Effector memory CD8-positive, alpha-beta T cell (primary cell): ENCODE results near the gene PALM.

ENCODE experiments used
- ATAC-seq: fragments of 150-1000 bp; cut with Tn5 transposase; replicated peaks from 2 replicates; pipeline ENCODE4 v1.10.0; 2021; ENCODE audit warnings: mild to moderate bottlenecking, moderate library complexity
- DNase-seq, 3 experiments: peaks; one replicate each; pipeline ENCODE4 v3.0.0; 2021
- H3K27ac Mint-ChIP-seq, 2 donors: one replicate each; pipeline ENCODE4 v1.8.0; 2022; ENCODE audit warnings: mild to moderate bottlenecking in 2 of 2, mixed read lengths in 2 of 2, moderate library complexity in 2 of 2
- H3K27me3 Mint-ChIP-seq, 2 donors: one replicate each; pipeline ENCODE4 v1.8.0; 2022; ENCODE audit warnings: mixed read lengths in 2 of 2
- H3K36me3 Mint-ChIP-seq: one replicate; pipeline ENCODE4 v1.8.0; 2022; ENCODE audit warnings: mild to moderate bottlenecking, moderate library complexity, mixed read lengths; ENCODE audit not compliant: insufficient read depth
- H3K4me1 Mint-ChIP-seq, 2 donors: one replicate each; pipeline ENCODE4 v1.8.0; 2022; ENCODE audit warnings: low read depth in 2 of 2, mixed read lengths in 2 of 2
- H3K4me3 Mint-ChIP-seq, 2 donors: one replicate each; pipeline ENCODE4 v1.8.0; 2022; ENCODE audit warnings: mild to moderate bottlenecking in 2 of 2, mixed read lengths in 2 of 2, moderate library complexity in 2 of 2
- H3K9me3 Mint-ChIP-seq, 2 donors: one replicate each; pipeline ENCODE4 v1.8.0; 2022; ENCODE audit warnings: mixed read lengths in 2 of 2

The PALM gene

GRCh38 chr19:787536-787935 lies 78.8 kb downstream of the PALM start:
- no peak for DNase-seq
- H3K27ac Mint-ChIP-seq: no peak overlapping the region

GRCh38 chr19:788686-788982 lies 79.9 kb downstream of the PALM start:
- Mint-ChIP-seq H3K36me3 (no peaks in the 10 kb centered on the region), H3K9me3 (no peaks in the 10 kb centered on the region), H3K27me3 (no peaks in the 10 kb centered on the region), H3K4me3 (no peak overlapping the region), H3K4me1 (no peaks in the 10 kb centered on the region), H3K27ac (no peak overlapping the region)
- ATAC-seq (no peak), DNase-seq (no peak)

More at GRCh38 chr19:787536-787935, 78.8 kb downstream of the PALM start:
- no peaks in the 10 kb centered on the region for H3K4me1 Mint-ChIP-seq
- no peak overlapping the region for H3K4me3 Mint-ChIP-seq
- H3K36me3 Mint-ChIP-seq: no peaks in the 10 kb centered on the region
- H3K9me3 Mint-ChIP-seq: no peaks in the 10 kb centered on the region
- no peak for ATAC-seq
- H3K27me3 Mint-ChIP-seq: peaks cover 0 to 4% of the 10 kb centered on the region in 2 donors

GRCh38 chr19:788983-789700 lies 80.4 kb downstream of the PALM start:
- Mint-ChIP-seq H3K27ac (peak overlapping the region in 1 of 2 donors; percentile 66), H3K36me3 (no peaks in the 10 kb centered on the region), H3K27me3 (no peaks in the 10 kb centered on the region), H3K9me3 (no peaks in the 10 kb centered on the region), H3K4me3 (no peak overlapping the region), H3K4me1 (no peaks in the 10 kb centered on the region)
- ATAC-seq (no peak), DNase-seq (no peak)

GRCh38 chr19:789701-790060 lies 80.9 kb downstream of the PALM start:
- Mint-ChIP-seq H3K4me3 (no peak overlapping the region), H3K36me3 (peaks cover under 1% of the 10 kb centered on the region), H3K4me1 (no peaks in the 10 kb centered on the region), H3K27me3 (no peaks in the 10 kb centered on the region), H3K9me3 (no peaks in the 10 kb centered on the region), H3K27ac (peak overlapping the region in 1 of 2 donors; percentile 66)
- no peak for DNase-seq
- ATAC-seq: no peak

GRCh38 chr19:791007-791566 lies 82.4 kb downstream of the PALM start:
- Mint-ChIP-seq H3K27me3 (no peaks in the 10 kb centered on the region), H3K36me3 (peaks cover 3% of the 10 kb centered on the region), H3K4me1 (no peaks in the 10 kb centered on the region), H3K27ac (no peak overlapping the region), H3K9me3 (no peaks in the 10 kb centered on the region), H3K4me3 (no peak overlapping the region)
- no peak for DNase-seq
- no peak for ATAC-seq

GRCh38 chr19:791567-792305 lies 83.0 kb downstream of the PALM start:
- no peak for ATAC-seq
- peaks cover 4% of the 10 kb centered on the region for H3K36me3 Mint-ChIP-seq
- no peaks in the 10 kb centered on the region for H3K9me3 Mint-ChIP-seq
- DNase-seq: no peak
- no peak overlapping the region for H3K4me3 Mint-ChIP-seq
- H3K4me1 Mint-ChIP-seq: peaks cover 2% of the 10 kb centered on the region in 2 donors
- no peak overlapping the region for H3K27ac Mint-ChIP-seq
- H3K27me3 Mint-ChIP-seq: no peaks in the 10 kb centered on the region

- H3K36me3 Mint-ChIP-seq: peaks cover 11% of the 10 kb centered on the region
- ATAC-seq (no peak), DNase-seq (no peak)
- no peak overlapping the region for H3K27ac Mint-ChIP-seq
- no peaks in the 10 kb centered on the region for H3K9me3 Mint-ChIP-seq
- H3K4me1 Mint-ChIP-seq: peaks cover 3% of the 10 kb centered on the region in 2 donors
- no peak overlapping the region for H3K4me3 Mint-ChIP-seq
- H3K27me3 Mint-ChIP-seq: no peaks in the 10 kb centered on the region
Measured at GRCh38 chr19:792306-792885, 83.7 kb downstream of the PALM start.

- H3K27me3 Mint-ChIP-seq: no peaks in the 10 kb centered on the region
- peaks cover 19% of the 10 kb centered on the region for H3K36me3 Mint-ChIP-seq
- no peak for ATAC-seq
- DNase-seq: no peak
- H3K4me1 Mint-ChIP-seq: peaks cover 4% of the 10 kb centered on the region in 2 donors
- no peak overlapping the region for H3K4me3 Mint-ChIP-seq
- H3K9me3 Mint-ChIP-seq: no peaks in the 10 kb centered on the region
- no peak overlapping the region for H3K27ac Mint-ChIP-seq
Measured at GRCh38 chr19:793806-794205, 85.1 kb downstream of the PALM start.

GRCh38 chr19:795073-795611 lies 86.4 kb downstream of the PALM start:
- ATAC-seq: no peak
- Mint-ChIP-seq H3K4me3 (peak overlapping the region in 1 of 2 donors; percentile 20), H3K27ac (no peak overlapping the region), H3K4me1 (peaks cover 17% of the 10 kb centered on the region in 2 donors), H3K36me3 (peaks cover 33% of the 10 kb centered on the region), H3K27me3 (no peaks in the 10 kb centered on the region), H3K9me3 (no peaks in the 10 kb centered on the region)
- DNase-seq: no peak

- no peaks in the 10 kb centered on the region for H3K27me3 Mint-ChIP-seq
- no peaks in the 10 kb centered on the region for H3K9me3 Mint-ChIP-seq
- peak overlapping the region; percentile 90 to 94 for H3K4me3 Mint-ChIP-seq
- peaks cover 41% of the 10 kb centered on the region for H3K36me3 Mint-ChIP-seq
- no peak overlapping the region for H3K27ac Mint-ChIP-seq
- no peak for ATAC-seq
- H3K4me1 Mint-ChIP-seq: peaks cover 23% of the 10 kb centered on the region in 2 donors
- DNase-seq: no peak
Measured at GRCh38 chr19:795691-796581, 87.2 kb downstream of the PALM start.

GRCh38 chr19:796692-797527 lies 88.2 kb downstream of the PALM start, which contains the start of gene PTBP1:
Gene PTBP1 (plus strand): TSS chr19:797452. CDS start chr19:797498, 46 bp downstream.
- H3K4me3 Mint-ChIP-seq: peak within 1 kb of the TSS; percentile 90 to 94
- peaks cover 50% of the 10 kb centered on the region for H3K36me3 Mint-ChIP-seq
- peak within 1 kb of the TSS; percentile 90 to 95 for H3K27ac Mint-ChIP-seq
- no peaks in the 10 kb centered on the region for H3K9me3 Mint-ChIP-seq
- ATAC-seq: peak; percentile 82
- peaks cover 30 to 33% of the 10 kb centered on the region in 2 donors for H3K4me1 Mint-ChIP-seq
- DNase-seq: peak; percentile 98 to 99 (median 99)
- H3K27me3 Mint-ChIP-seq: no peaks in the 10 kb centered on the region
